AG08395 (cell line): ENCODE results near the gene OR52N2.

Experiments used
- DNase-seq: peaks from one replicate; pipeline ENCODE4 v3.0.0; 2012; ENCODE audit warnings: mixed read lengths, low spot score

The OR52N2 gene

DNA sequence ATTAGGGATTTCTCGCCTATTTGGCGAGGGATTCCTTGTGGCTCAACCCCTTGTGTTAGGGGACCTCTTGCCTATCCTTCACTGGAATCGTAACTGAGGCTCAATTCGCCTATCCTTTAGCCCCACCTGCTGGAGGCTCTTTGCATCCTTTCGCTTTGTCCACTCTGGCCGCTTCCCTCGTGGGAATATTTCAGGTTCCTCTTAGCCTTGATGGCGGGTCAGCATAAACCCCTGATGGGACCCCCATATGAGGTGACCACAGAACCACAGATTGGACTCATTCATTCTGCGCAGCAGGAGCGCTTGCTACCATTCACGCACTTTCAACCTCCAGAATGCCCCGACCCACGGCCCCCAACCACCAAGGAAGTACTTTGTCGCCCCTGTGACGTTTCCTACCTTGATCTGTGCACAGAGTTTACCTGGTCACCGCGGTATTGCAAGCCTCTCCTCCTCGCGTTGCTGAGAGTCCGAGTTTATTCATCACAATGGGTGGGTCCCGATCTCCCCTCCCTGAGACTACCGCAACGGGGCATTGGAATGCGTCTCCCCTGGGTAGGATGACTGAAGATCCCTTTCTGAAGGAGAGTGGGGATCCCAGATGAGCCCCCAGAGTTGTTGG, at the start of gene OR52N2:
Gene OR52N2, plus strand, starts transcription at position 425 of the 622 bp plus-strand sequence. CDS start 11,412 bp downstream, outside the sequence.
- DNase-seq = peak; percentile 63

- no peak for DNase-seq
Measured at GRCh38 chr11:5767056-5767455, 41.7 kb upstream of the OR52N2 start.

DNA sequence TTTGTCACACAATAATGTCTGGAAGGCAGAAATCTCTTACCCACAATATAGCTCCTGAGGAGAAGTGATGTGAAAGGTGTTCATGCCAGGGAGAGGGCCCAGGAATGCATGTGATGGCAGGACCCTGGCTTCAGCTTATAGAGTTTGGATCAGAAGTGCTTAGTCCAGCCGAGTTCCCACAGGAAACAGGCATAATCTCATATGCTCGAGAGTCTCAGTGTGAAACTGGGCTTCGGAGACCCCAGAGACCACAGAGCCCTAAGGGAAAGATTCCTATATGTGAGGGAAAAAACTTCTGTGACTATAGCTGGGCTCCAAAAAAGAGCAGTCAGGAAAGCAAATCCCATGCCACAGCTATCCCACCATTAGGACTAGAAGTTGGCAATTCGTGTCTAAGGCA, 25.5 kb upstream of the OR52N2 start, which contains the start of gene OR52N5:
Gene OR52N5, minus strand, starts transcription at position 101 of the 400 bp plus-strand sequence. CDS start 4,721 bp downstream, outside the sequence.
- no peak for DNase-seq

- no peak for DNase-seq
Measured at GRCh38 chr11:5791165-5791564, 17.6 kb upstream of the OR52N2 start, which contains the start of gene OR52N1. OR52N1 (minus strand) TSS chr11:5791265; CDS start chr11:5788816, 2,449 bp downstream.

DNA sequence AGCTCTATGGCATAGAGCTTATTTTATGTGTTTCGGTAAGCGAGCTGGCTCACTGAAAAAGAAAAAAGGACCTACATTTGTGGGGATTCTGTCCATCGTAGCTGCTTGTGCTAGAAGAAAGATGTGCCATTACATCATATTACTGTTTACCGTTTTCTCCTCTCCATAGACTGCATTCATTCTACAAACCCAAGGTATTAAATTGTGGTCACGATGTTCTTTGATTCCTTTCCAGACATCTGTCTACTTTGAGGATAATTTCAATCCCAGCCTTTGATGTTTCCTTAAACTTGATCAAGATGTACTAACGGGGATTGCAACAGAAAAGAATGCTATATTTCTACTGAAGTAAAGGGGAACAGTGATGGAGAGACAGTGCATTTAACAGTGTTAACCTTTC, 12.2 kb upstream of the OR52N2 start:
- DNase-seq = no peak

DNA sequence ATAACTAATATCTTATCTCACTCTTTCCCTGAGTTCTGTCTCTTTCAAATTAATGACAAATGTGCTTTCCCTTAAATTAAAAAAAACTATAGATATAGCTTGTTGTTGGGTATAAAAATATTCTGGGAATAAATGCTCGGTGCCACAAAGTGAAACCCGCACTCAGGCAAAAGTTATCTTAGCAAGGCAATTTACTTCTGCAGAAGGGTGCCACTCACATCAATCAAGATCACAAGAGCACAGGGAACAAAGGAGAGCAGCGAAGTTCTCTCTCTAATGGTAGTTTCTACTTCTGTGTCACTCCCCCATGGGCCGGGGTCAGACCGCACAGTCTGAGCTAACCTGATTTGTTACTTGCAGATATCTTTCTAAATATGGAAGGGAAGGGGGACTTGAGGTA, 4.7 kb upstream of the OR52N2 start:
- no peak for DNase-seq

GRCh38 chr11:5807580-5807979, 1.1 kb upstream of the OR52N2 start:
- no peak for DNase-seq

GRCh38 chr11:5809122-5809519, 397 bp downstream of the OR52N2 start:
- DNase-seq = no peak

DNA sequence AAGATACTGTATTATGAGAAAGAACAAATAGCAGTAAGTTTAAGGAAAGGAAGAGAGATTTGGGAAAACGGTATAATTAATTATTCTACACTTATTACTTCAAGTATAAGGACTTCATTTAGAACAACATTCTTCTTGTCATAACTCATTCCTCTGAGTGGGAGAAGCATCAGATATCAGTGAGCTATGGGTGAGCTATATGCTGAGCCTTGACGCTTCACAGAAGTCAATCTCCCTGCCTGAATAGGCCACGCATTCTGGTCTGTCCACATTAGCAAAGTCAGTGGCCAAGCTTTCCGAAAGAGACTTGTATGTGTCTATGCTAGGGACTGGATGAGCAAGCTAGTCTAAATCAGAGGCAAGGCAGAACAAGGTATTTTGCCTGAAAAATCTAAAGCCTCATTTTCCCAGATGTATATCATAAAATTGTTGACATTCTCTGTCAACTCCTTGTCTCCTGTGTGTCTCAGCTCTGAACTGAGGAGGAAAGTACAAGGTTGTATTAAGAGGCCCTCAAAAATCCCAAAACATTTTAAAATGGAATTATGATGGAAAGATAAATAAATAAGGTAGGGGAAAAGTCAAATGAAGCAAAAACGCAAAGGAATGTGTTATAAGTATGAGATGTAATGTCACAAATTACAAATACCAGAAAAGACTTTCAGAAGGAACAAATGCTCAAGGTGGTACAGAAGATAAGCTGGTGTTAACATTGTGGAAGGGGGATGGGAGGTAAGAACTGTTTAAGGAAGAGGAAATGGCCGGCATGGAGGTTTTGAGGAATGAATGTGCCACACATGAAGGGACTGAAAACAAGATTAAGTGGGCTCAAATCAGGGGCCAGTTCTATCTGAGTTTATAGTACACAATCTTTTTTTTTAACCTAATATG, 1.4 kb downstream of the OR52N2 start:
- DNase-seq = no peak

DNA sequence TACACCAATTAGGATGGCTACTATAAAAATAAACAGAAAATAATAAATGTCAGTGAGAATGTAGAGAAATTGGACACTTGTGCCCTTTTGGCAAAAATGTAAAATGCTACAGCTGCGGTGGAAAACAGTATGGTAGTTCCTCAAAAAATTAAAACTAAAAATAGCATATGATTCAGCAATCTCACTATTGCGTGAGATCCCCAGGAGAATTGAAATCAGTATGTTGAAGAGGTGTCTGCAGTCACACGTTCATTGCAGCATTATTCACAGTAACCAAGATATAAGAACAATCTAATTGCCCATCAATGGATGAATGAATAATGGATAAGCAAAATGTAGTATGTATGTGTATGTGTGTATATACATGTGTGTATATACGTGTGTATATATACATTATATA, 6.8 kb downstream of the OR52N2 start:
- DNase-seq = no peak

DNA sequence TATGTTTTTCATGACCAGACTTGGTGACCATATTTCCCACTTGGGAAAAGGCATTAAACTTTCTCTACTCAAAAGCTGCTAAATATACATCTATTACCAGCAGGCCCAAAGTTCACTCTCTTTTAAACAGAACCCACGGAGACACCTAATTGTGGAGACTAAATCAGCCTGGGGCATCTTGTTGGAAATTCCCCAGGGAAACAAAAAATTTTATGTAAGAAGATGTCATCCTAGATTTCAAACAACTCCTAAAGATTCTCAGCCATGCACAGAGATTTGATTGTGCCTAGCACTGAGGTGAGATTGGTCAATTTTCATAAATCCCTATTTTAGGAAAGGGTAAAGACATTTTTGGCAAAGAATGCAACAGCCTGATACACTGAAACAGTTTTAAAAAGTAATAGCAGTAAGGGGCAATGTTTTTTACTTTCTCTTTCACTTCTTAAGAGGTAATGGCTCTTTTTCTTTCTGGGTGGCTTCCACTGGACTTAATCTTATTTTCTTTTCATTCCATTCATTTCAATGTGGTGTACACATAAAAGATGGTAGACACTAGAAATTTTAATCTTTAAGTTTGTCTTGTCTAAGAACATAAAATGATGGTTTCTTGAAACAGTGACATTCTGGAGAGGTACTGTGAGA, 9.6 kb downstream of the OR52N2 start:
- DNase-seq = no peak

- DNase-seq = no peak
Measured at GRCh38 chr11:5831196-5831829, 22.6 kb downstream of the OR52N2 start.

- DNase-seq = no peak
Measured at GRCh38 chr11:5833446-5833845, 24.7 kb downstream of the OR52N2 start.

- DNase-seq = no peak
Measured at GRCh38 chr11:5837695-5838094, 29.0 kb downstream of the OR52N2 start.

GRCh38 chr11:5841797-5842196, 33.1 kb downstream of the OR52N2 start, which contains the start of gene OR52E6:
OR52E6 (minus strand) TSS chr11:5841897; CDS start chr11:5841897, 0 bp downstream.
- DNase-seq = no peak

DNA sequence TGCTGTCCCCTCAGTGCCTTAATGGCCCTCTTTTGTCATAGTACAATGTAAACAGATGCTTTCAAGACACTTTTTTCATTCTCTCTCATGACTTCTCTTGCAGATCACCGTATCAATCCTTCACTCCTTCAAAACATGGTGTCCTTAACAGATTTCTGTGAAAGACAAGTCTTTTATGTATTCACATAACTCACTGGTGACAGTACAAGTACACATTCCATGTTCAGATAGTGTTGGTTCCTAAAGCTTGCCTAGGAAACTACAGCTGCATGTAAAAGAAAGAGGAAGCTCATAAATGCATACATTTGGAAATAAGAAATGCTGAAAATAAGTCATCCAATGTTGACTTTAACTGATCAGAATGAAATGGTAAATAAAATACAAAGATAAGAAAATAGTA, 38.0 kb downstream of the OR52N2 start:
- DNase-seq = no peak

GRCh38 chr11:5847711-5848110, 39.0 kb downstream of the OR52N2 start:
- no peak for DNase-seq

- no peak for DNase-seq
Measured at GRCh38 chr11:5851002-5851401, 42.3 kb downstream of the OR52N2 start.

DNA sequence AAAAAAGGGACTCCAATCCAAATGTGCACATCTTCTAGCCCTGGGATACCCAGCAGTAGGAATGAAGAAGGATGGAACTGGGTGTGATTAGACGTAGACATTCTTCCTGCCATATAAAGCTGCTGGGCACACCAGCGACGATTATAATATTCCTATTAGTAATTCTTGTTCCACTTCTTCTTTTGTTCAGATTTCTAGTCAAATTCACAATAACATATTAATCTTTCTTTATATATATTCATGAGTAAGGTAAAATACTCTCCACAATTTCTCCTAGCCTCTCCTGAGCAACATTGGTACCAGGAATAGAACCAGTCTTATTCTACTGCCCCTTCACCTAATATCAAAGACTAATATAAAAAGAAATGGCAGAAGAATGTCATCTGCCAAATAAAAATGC, 48.9 kb downstream of the OR52N2 start, which contains the start of gene OR52E8:
Gene OR52E8, minus strand, starts transcription at position 101 of the 400 bp plus-strand sequence. Its CDS starts 0 bp downstream, at position 101.
- DNase-seq = no peak

GRCh38 chr11:5865826-5866225, 57.1 kb downstream of the OR52N2 start:
- no peak for DNase-seq
